Measurements from ENCODE around the gene CDK5RAP3.

CDK5RAP3 gene

DNA sequence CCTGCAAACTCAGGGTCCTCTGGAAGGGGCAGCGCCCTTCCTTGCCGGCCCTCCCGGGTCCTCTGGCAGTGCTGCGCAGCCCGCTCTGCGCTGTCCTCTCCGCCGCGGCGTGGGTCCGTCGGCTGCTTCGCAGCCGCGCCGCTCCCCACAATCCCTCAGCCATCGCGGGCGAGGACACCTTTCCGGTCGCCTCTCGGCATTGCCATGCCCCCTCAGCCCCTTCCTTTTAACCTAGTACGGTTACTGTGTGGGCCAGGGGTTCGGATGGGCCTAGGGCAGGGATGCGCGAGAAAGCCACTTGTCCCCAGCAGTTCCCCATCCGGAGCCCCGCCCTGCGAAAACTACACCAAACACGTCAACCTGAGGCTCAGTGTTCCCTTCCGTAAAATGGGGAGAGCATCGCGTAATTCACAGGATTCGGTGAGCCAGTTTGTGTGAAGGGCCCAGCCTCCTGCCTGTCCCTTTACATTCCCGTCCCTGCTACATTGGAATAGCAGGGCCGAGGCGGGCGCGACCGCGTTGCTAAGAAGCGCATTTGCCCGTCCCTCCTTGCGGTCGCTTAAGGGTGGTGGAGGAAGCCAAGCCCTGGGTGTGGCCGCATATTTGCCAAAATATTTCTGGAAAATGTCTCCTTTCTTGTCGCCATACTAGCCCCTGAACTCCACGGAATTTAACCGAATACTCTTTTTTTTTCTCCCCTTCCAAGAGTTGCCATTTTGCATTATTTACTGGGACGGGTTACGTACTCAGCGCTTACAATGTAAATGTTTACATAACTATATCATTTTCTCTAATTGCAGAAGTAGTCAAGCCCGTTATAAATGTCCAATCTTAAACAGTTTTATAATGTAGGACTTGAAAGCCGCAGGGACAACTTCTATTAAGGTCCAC, 53.5 kb downstream of the CDK5RAP3 start:
- Histone ChIP-seq H3K4me1 (peaks cover 14% of the 10 kb centered on the region), H3K36me3 (no peaks in the 10 kb centered on the region), H3K9me3 (no peaks in the 10 kb centered on the region), H3K27me3 (no peaks in the 10 kb centered on the region), H3K4me3 (ENCODE audit: low read depth, low read length) (peak overlapping the region; percentile 45)
- TF ChIP-seq, protein P1, sequence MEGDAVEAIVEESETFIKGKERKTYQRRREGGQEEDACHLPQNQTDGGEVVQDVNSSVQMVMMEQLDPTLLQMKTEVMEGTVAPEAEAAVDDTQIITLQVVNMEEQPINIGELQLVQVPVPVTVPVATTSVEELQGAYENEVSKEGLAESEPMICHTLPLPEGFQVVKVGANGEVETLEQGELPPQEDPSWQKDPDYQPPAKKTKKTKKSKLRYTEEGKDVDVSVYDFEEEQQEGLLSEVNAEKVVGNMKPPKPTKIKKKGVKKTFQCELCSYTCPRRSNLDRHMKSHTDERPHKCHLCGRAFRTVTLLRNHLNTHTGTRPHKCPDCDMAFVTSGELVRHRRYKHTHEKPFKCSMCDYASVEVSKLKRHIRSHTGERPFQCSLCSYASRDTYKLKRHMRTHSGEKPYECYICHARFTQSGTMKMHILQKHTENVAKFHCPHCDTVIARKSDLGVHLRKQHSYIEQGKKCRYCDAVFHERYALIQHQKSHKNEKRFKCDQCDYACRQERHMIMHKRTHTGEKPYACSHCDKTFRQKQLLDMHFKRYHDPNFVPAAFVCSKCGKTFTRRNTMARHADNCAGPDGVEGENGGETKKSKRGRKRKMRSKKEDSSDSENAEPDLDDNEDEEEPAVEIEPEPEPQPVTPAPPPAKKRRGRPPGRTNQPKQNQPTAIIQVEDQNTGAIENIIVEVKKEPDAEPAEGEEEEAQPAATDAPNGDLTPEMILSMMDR (IDR thresholded peaks at IDR 0.05; ENCODE audit: low read depth, low read length): peak; percentile 24; the same call in 1 of the 2 replicates
- DNase-seq: peak; percentile 58

DNA sequence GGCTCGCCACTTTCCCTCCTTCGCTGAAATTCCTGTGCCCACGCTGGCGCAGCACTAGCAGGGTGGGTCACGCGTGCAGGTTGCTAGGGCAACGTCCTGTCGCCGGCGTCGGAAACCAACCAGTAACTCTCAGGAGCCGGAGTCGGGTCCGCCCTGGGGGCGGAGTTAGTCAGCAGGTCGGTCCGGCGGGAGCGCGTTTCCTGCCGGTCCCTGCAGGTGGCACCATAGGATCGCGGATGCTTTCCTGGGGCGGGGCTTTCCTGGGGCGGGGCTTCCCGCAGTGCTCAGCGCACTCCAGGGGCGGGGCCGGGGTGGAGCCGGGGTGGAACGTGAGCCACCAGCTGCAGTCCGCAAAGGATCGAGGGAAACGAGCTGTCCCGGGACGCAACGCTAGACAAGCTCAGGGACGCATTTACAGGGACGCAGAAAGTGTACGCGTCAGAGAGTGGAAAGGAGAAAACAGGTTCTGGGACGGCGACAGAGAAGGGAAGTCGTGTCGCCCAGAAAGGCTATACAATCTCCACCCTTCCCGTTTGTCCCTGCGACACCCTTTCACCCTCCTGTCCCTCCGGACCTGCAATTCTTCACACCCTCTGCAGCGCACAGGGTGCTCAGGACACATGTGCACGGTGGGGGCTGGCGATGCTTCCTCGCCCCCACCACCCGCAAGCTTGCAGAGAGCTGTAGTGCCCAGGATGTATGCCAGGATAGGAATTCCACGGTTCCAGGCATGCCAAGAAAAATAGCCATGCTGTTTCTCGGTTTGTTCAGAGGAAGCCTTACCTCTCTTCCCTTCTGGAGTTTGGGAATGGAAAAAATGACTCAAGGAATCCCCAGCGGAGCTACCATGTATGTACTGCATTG, 54.4 kb downstream of the CDK5RAP3 start:
- H3K36me3 ChIP-seq: no peaks in the 10 kb centered on the region
- no peaks in the 10 kb centered on the region for H3K9me3 ChIP-seq
- H3K4me3 ChIP-seq (ENCODE audit: low read depth, low read length): peak overlapping the region; percentile 65
- H3K27me3 ChIP-seq: no peaks in the 10 kb centered on the region
- DNase-seq: peak; percentile 99
- H3K4me1 ChIP-seq: peaks cover 14% of the 10 kb centered on the region
- TF ChIP-seq, protein P1 (IDR thresholded peaks at IDR 0.05; ENCODE audit: low read depth, low read length): peak; percentile 69

DNA sequence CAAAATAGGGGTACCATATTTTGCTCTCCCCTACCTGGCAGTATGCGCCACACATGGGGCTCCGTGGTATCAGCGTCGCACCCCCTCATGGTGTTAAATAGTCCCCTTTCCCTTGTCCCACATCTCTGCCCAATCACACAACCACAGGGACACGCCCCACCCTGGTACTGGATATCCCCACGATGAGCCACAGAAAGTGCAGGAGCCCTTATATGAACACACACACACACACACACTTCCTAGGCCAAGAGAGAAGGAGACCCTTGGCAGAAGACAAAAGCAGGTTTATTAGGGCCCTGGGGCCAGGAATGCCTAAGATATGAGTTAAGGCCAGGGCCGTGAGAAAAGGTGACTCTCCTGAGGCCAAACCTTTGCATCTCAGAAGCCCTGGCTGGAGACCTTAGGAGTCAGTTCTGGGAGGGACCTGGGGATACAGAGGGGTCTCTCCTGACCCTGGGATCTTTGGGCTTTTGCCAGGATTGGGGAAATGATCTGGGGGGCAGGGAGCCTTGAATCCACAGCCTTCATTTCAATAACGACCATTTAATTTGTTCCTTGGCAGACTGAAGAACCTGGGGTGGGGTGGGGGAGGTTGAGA, 55.1 kb downstream of the CDK5RAP3 start:
- no peak for DNase-seq
- TF ChIP-seq, protein P1 (IDR thresholded peaks at IDR 0.05; ENCODE audit: low read depth, low read length): no peak
- Histone ChIP-seq H3K4me1 (peaks cover 14% of the 10 kb centered on the region), H3K36me3 (no peaks in the 10 kb centered on the region), H3K4me3 (ENCODE audit: low read depth, low read length) (peak overlapping the region; percentile 65; the same call in 1 of the 2 replicates), H3K27me3 (no peaks in the 10 kb centered on the region), H3K9me3 (no peaks in the 10 kb centered on the region)

DNA sequence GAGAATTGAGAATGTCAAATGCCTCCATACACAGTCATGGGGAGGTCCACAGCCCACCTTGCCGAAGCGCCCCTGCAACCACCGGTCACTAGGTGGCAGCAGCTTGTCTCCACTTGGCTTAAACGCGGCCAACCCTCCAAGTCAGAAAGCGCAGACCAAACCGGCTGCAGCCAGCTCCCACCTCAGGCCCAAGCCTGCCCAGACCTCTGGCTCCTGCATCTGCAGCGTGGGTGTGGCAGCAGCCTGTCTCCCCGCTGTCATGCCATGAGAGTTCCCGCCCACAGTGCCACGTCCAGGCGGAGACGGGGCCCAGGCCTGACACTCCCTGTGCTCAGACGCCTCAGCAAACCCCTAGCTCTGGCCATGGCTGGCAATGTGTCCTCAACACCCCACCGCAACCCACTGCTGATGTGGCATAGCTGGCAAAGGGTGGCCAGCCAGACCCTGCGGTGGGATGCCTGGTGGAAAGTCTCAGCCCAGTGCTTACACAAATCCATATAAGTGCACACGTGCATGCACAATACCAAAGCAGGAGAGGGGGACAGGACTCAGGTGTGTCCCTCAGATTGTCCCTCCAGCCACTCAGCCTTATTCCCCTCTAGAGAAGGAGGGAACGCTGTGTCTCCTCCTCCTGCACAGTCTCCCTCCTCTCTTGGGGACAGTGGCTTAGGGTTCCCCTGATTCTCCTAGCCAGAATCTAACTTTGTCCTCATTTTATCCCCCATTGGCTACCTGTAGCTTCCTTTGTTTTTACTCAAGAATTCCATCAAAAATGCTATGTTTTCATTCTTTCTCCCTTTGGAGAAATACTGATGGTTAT, 55.8 kb downstream of the CDK5RAP3 start:
- Histone ChIP-seq H3K4me1 (peaks cover 14% of the 10 kb centered on the region), H3K9me3 (no peaks in the 10 kb centered on the region), H3K36me3 (no peaks in the 10 kb centered on the region), H3K27me3 (no peaks in the 10 kb centered on the region), H3K4me3 (ENCODE audit: low read depth, low read length) (no peak overlapping the region)
- peak; percentile 95 for DNase-seq
- TF ChIP-seq, protein P1 (IDR thresholded peaks at IDR 0.05; ENCODE audit: low read depth, low read length): peak; percentile 92

DNA sequence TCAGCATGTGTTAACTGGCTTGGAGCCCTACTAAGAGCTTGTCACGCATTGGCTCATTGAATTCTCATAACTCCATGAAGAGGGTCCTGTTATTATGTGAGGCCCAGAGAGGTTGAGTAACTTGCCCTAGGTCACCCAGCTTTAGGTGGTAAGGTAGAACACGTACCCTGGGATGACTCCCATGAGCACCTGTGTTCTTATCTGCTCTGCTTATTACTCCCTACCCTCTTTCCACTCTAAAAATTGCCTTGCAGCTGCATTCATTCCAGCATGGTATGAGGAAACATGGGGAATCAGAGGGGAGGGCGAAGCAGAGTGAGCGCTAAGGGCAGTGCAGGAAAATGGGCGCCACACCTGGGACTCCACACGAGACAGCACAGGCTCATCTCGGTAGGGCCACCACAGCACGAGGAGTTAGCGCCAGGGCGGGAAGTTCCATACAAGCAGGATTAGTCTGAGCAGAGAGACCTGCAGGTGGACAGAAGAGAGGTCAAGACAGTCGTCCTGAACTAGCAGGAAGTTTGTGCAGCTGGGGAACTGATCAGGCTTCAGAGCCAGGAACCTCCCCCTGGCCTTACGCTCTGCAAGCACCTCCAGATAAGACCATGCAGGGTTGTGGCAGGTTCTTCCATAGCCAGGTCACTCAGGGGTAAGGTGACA, 56.5 kb downstream of the CDK5RAP3 start:
- H3K4me1 ChIP-seq: peaks cover 14% of the 10 kb centered on the region
- no peak for DNase-seq

More for the DNA sequence above, 56.5 kb downstream of the CDK5RAP3 start:
- Histone ChIP-seq H3K36me3 (no peaks in the 10 kb centered on the region), H3K27me3 (no peaks in the 10 kb centered on the region), H3K4me3 (ENCODE audit: low read depth, low read length) (no peak overlapping the region), H3K9me3 (no peaks in the 10 kb centered on the region)
- TF ChIP-seq, protein P1 (IDR thresholded peaks at IDR 0.05; ENCODE audit: low read depth, low read length): no peak

Measured in BE2C (cell line).